OCI-LY1 (cell line): ENCODE data around the gene CNEP1R1.

Experiments used
- H2AFZ ChIP-seq: fragments of 200-600 bp; sonication (generic), shearing (Covaris generic); 2 replicates; pipeline ENCODE4 v1.6.0; 2014; ENCODE audit warnings: antibody characterized with exemption, mild to moderate bottlenecking, low read length
- H3F3A ChIP-seq: fragments of 200-600 bp; sonication (generic), shearing (Covaris generic); 2 replicates; pipeline ENCODE4 v1.6.0; 2014; ENCODE audit warnings: mild to moderate bottlenecking, antibody characterized with exemption, low read length, moderate library complexity; ENCODE audit not compliant: insufficient read depth
- H3K27ac ChIP-seq: fragments of 200-600 bp; sonication (generic); 2 replicates; pipeline ENCODE4 v1.5.1; 2014; ENCODE audit warnings: low read length, mixed run types, mild to moderate bottlenecking, low read depth; ENCODE audit not compliant: poor library complexity, severe bottlenecking
- H3K27me3 ChIP-seq: fragments of 200-600 bp; sonication (generic); 2 replicates; pipeline ENCODE4 v1.6.0; 2014; ENCODE audit warnings: antibody characterized with exemption, mild to moderate bottlenecking, low read length, moderate library complexity; ENCODE audit not compliant: insufficient read depth
- H3K36me3 ChIP-seq: fragments of 200-600 bp; sonication (generic); 2 replicates; pipeline ENCODE4 v1.6.1; 2014; ENCODE audit warnings: mild to moderate bottlenecking, antibody characterized with exemption, low read length, moderate library complexity, mixed read lengths; ENCODE audit not compliant: insufficient read depth
- H3K4me1 ChIP-seq: fragments of 200-600 bp; sonication (generic); 2 replicates; pipeline ENCODE4 v1.5.1; 2014; ENCODE audit warnings: mild to moderate bottlenecking, low read length, moderate library complexity; ENCODE audit not compliant: insufficient read depth, severe bottlenecking
- H3K4me2 ChIP-seq: fragments of 200-600 bp; sonication (generic), shearing (Covaris generic); 2 replicates; pipeline ENCODE4 v1.6.1; 2014; ENCODE audit warnings: low read length
- H3K4me3 ChIP-seq: fragments of 200-600 bp; sonication (generic); 2 replicates; pipeline ENCODE4 v1.5.1; 2014; ENCODE audit warnings: low read length, low read depth, mild to moderate bottlenecking, mixed read lengths; ENCODE audit not compliant: poor library complexity, severe bottlenecking
- H3K79me2 ChIP-seq: fragments of 200-600 bp; shearing (Covaris generic); 2 replicates; pipeline ENCODE4 v1.6.1; 2016; ENCODE audit warnings: mixed run types, low read length, mixed read lengths; ENCODE audit not compliant: insufficient read depth
- H3K9ac ChIP-seq: fragments of 200-600 bp; sonication (generic), shearing (Covaris generic); 2 replicates; pipeline ENCODE4 v1.6.1; 2014; ENCODE audit warnings: mild to moderate bottlenecking, low read length, mixed read lengths
- H3K9me2 ChIP-seq: fragments of 200-600 bp; sonication (generic), shearing (Covaris generic); 2 replicates; pipeline ENCODE4 v1.6.1; 2014; ENCODE audit warnings: low read depth, mild to moderate bottlenecking, low read length, mixed read lengths
- H3K9me3 ChIP-seq: fragments of 200-600 bp; shearing (Covaris generic); 2 replicates; pipeline ENCODE4 v1.6.1; 2014; ENCODE audit warnings: low read length, mixed read lengths
- H4K20me1 ChIP-seq: fragments of 200-600 bp; sonication (generic), shearing (Covaris generic); 2 replicates; pipeline ENCODE4 v1.6.0; 2016; ENCODE audit warnings: mild to moderate bottlenecking, low read length; ENCODE audit not compliant: insufficient read depth
- CTCF ChIP-seq: fragments of 200-600 bp; sonication (generic), shearing (Covaris generic); IDR thresholded peaks from 2 replicates; pipeline ENCODE4 v1.5.1; 2017; ENCODE audit warnings: mild to moderate bottlenecking, antibody characterized with exemption, low read length, moderate library complexity, mixed read lengths
- EZH2 ChIP-seq: fragments of 200-600 bp; sonication (generic), shearing (Covaris generic); IDR thresholded peaks from 2 replicates; pipeline ENCODE4 v1.8.0; 2017; ENCODE audit warnings: borderline replicate concordance, mixed run types, mild to moderate bottlenecking, antibody characterized with exemption, low read length, moderate library complexity, mixed read lengths

The CNEP1R1 gene

GRCh38 chr16:50024684-50025536 is at the start of gene CNEP1R1:
CNEP1R1 (plus strand) TSS chr16:50025225; CDS start chr16:50025316, 91 bp downstream.
- Histone ChIP-seq H3K27me3 (no peaks in the 10 kb centered on the region), H3K4me1 (peaks cover 15% of the 10 kb centered on the region), H3K4me3 (peak within 1 kb of the TSS; percentile 92), H3K9me2 (no peaks in the 10 kb centered on the region), H3K79me2 (peaks cover 10% of the 10 kb centered on the region; the same call in 1 of the 2 replicates), H4K20me1 (no peaks in the 10 kb centered on the region), H2AFZ (peak within 1 kb of the TSS; percentile 37), H3K9ac (peak within 1 kb of the TSS; percentile 80), H3K9me3 (no peaks in the 10 kb centered on the region), H3F3A (no peaks in the 10 kb centered on the region), H3K27ac (peak within 1 kb of the TSS; percentile 5), H3K36me3 (peaks cover 9% of the 10 kb centered on the region; the same call in 1 of the 2 replicates), H3K4me2 (peak within 1 kb of the TSS; percentile 89)
- TF ChIP-seq CTCF: peak; percentile 100
- no peak for TF ChIP-seq EZH2

- Histone ChIP-seq H3F3A (no peaks in the 10 kb centered on the region), H3K27ac (no peak overlapping the region), H3K9me3 (no peaks in the 10 kb centered on the region), H3K9me2 (no peaks in the 10 kb centered on the region), H3K36me3 (no peaks in the 10 kb centered on the region), H3K4me1 (no peaks in the 10 kb centered on the region), H4K20me1 (no peaks in the 10 kb centered on the region), H3K4me3 (no peak overlapping the region), H3K79me2 (no peaks in the 10 kb centered on the region), H3K4me2 (no peak overlapping the region), H2AFZ (no peak overlapping the region), H3K9ac (no peak overlapping the region), H3K27me3 (no peaks in the 10 kb centered on the region)
- no peak for TF ChIP-seq CTCF
- TF ChIP-seq EZH2: no peak
Observed at GRCh38 chr16:49977427-49977826, 47.6 kb upstream of the CNEP1R1 start.

GRCh38 chr16:49978569-49979326 is 46.3 kb upstream of the CNEP1R1 start:
- Histone ChIP-seq H3F3A (no peaks in the 10 kb centered on the region), H3K27ac (no peak overlapping the region), H3K36me3 (no peaks in the 10 kb centered on the region), H3K4me3 (no peak overlapping the region), H3K9me2 (no peaks in the 10 kb centered on the region), H3K4me2 (no peak overlapping the region), H2AFZ (no peak overlapping the region), H3K27me3 (no peaks in the 10 kb centered on the region), H3K4me1 (no peaks in the 10 kb centered on the region), H3K79me2 (no peaks in the 10 kb centered on the region), H3K9ac (no peak overlapping the region), H4K20me1 (no peaks in the 10 kb centered on the region), H3K9me3 (no peaks in the 10 kb centered on the region)
- TF ChIP-seq EZH2 (no peak), CTCF (no peak)
